Small intestine (tissue), 7 donors: ENCODE measurements around the gene AP3D1. TPM values are rescaled to one million over a fixed set of nuclear protein-coding genes. Genes with fewer than 3 reads are reported as not detected.

Experiments
- DNase-seq, 2 donors: peaks; one replicate each; pipeline versions ENCODE4 v3.0.0 to v3.0.0-alpha.2; 2013
- FAIRE-seq: peaks from 2 replicates; lab custom pipeline; 2012; peaks lifted over from hg19 to GRCh38; lab: Jason Lieb, UNC
- H3K27ac ChIP-seq, 3 donors: one replicate each; pipeline ENCODE4 v1.5.1; 2013; ENCODE audit warnings: low read length in 2 of 3, mild to moderate bottlenecking in 2 of 3, control low read depth in 1 of 3, inconsistent platforms in 1 of 3, low read depth in 1 of 3, moderate library complexity in 1 of 3
- H3K27me3 ChIP-seq, 3 donors: one replicate each; pipeline ENCODE4 v1.6.1; 2013; ENCODE audit warnings: low read length in 3 of 3, inconsistent platforms in 1 of 3; ENCODE audit not compliant: control insufficient read depth in 3 of 3, insufficient read depth in 3 of 3
- H3K36me3 ChIP-seq, 3 donors: one replicate each; pipeline ENCODE4 v1.6.1; 2013; ENCODE audit warnings: low read length in 3 of 3, inconsistent platforms in 1 of 3, low read depth in 1 of 3, mild to moderate bottlenecking in 1 of 3, moderate library complexity in 1 of 3; ENCODE audit not compliant: control insufficient read depth in 3 of 3, insufficient read depth in 2 of 3
- H3K4me1 ChIP-seq, 3 donors: one replicate each; pipeline ENCODE4 v1.6.1; 2013; ENCODE audit warnings: low read length in 2 of 3, inconsistent platforms in 1 of 3, low read depth in 1 of 3, mild to moderate bottlenecking in 1 of 3, moderate library complexity in 1 of 3; ENCODE audit not compliant: control insufficient read depth in 3 of 3, insufficient read depth in 2 of 3
- H3K4me3 ChIP-seq, 3 donors: one replicate each; pipeline ENCODE4 v1.5.1; 2013; ENCODE audit warnings: low read length in 3 of 3, control low read depth in 1 of 3, inconsistent platforms in 1 of 3, low read depth in 1 of 3, mild to moderate bottlenecking in 1 of 3, moderate library complexity in 1 of 3
- H3K9me3 ChIP-seq, 2 donors: one replicate each; pipeline ENCODE4 v1.6.1; 2013; ENCODE audit warnings: low read depth in 1 of 2, low read length in 1 of 2; ENCODE audit not compliant: control insufficient read depth in 2 of 2, insufficient read depth in 1 of 2
- WGBS, 3 donors: extraction: QIAGEN DNeasy Blood & Tissue Kit; methylation state at CpG; one replicate each; pipeline ENCODE4 v1.1.7; 2013; 5-methylcytosine and 5-hydroxymethylcytosine counted together
- polyA plus RNA-seq, 4 donors: library from polyadenylated mRNA; stranded (reverse) in 3 of 4; unstranded in 1 of 4; fragments of 200-250 nt in 3 of 4; fragments of 120-200 nt in 1 of 4; gene quantifications; one replicate each; pipeline versions ENCODE4 v1.2.1 to v1.2.3, GENCODE V29; 2013
- donor health status: healthy with polysubstance abuse.
- donor health status: control.
- donor health status: control.
- donor health status: Bipolar disorder and iron deficiency.
- donor health status: healthy.

AP3D1 gene
- polyA plus RNA-seq, 4 donors: 68.1 to 106 (median 89.9) TPM

DNA sequence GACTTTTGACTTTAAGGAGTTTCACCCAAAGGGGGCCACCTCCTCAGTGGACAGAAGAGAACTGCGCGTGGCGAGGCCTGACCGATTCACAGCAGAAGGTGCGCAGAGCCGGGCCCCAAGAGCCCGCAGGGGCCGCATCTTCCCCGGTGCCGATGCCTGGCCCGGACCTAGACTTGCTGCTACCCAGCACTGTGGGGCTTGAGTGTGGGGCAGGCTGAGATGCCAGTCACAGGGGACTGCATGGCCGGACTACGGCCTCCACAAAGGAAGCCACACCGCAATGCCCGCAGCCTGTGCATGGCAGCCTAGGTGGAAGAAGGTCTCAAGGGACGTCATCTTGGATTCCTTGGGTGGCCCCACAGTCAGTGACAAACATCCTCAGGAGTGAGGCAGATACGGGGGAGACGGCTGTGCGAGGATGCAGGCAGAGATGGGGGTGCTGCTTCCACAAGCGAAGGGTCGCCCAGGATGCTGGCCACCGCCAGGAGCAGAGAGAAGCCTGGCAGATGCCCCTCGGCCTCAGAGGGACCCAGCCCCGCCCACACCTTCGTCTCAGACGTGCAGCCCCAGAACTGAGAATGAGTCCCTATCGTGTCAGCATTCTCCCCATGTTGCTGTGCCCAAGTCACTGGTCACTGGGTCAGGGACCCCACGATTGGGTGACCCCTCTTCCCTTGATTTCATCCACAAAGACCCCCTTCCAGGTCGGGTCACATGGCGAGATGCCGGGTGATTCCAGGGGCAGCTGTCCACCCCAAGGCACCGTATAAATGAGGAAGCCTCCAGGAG, 72.1 kb downstream of the AP3D1 start:
- no peak for FAIRE-seq
- Histone ChIP-seq H3K27ac (no peak overlapping the region), H3K9me3 (no peaks in the 10 kb centered on the region), H3K4me1 (no peaks in the 10 kb centered on the region), H3K27me3 (no peaks in the 10 kb centered on the region), H3K4me3 (no peak overlapping the region), H3K36me3 (peaks cover 15 to 94% (median 18%) of the 10 kb centered on the region in 3 donors)
- WGBS, 3 donors: 91 to 94% (median 94%) methylated on average over 32 of the region's 32 CpGs
- DNase-seq: no peak

DNA sequence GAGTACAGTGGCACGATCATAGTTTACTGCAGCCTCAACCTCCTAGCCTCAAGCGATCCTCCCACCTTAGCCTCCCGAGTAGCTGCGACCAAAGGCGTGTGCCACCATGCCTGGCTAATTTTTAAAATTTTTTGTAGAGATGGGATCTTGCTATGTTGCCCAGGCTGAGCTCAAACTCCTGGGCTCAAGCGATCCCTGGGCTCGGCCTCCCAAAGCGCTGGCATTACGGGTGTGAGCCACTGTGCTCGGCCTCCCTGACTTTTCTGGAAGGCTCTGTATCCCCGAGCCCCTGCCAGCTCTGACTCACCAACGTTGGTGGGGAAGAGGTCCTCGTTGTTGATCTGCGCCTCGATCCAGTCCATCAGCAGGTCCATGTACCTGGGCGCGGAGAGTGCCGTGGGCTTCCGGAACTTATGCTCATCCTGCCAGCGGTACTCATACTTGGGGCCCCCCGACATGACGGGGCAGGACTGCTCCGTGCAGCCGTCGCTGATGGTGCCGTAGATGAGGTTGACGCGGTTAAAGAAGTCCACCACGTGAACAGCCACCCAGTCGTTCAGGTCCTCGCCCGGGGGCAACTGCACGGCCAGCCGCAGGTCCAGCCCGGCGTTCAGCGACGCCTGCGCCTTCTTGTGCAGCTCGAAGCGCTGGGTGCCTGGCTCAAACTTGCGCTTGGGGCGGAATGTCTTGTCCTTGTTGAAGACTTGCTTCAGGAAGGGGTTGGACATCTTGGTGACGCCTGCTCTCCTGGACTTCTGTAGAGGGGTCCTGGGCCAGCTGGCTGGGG, 73.3 kb downstream of the AP3D1 start:
- Histone ChIP-seq H3K27ac (no peak overlapping the region), H3K4me1 (no peaks in the 10 kb centered on the region), H3K9me3 (no peaks in the 10 kb centered on the region), H3K4me3 (no peak overlapping the region), H3K27me3 (no peaks in the 10 kb centered on the region), H3K36me3 (peaks cover 15 to 93% (median 22%) of the 10 kb centered on the region in 3 donors)
- WGBS, 3 donors: 96 to 98% (median 96%) methylated on average over 44 of the region's 44 CpGs
- no peak for FAIRE-seq
- DNase-seq: no peak

DNA sequence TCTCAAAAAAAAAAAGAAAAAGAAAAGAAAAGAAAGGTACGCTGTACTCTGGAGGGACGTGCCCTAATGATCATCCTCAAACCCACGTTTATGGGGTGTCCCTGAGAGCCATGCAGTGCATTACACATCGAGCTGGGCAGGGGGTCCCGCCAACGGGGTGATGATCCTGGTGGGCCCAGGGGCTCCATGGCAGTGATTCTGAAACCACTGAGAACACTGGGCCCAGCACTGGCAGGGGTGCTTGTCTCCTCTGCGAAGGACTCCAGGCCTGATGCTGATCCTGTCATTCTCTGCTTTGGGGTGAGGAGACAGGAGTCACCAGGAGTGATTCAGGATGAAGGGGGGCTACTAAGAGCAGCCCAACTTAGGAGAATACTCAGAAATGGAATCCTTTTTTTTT, 74.0 kb downstream of the AP3D1 start:
- no peak for DNase-seq
- H3K27ac ChIP-seq: no peak overlapping the region
- no peaks in the 10 kb centered on the region for H3K4me1 ChIP-seq
- no peak overlapping the region for H3K4me3 ChIP-seq
- peaks cover 17 to 93% (median 27%) of the 10 kb centered on the region in 3 donors for H3K36me3 ChIP-seq
- H3K9me3 ChIP-seq: no peaks in the 10 kb centered on the region
- WGBS, 3 donors: 91 to 94% (median 94%) methylated on average over 7 of the region's 7 CpGs
- no peaks in the 10 kb centered on the region for H3K27me3 ChIP-seq
- FAIRE-seq: no peak

DNA sequence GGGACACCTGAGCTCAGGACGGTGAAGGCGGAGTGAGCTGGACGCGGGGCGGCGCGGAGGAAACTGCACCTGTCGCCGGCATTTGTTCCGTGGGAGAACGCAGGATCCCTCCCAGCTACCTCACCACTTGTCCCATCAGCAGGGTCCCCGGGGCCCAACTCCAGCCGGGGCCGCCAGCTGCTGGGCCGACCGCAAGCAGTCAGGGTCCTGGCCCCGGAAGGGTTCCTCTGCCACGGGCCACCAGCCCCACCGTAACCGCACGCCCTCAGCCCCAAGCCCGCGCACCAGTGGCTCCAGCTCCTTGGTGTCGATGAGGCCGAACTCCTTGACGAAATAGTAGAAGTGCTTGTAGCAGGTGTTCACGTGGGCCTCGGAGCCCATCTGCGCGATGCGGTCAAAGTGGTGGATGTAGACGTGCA, 74.8 kb downstream of the AP3D1 start:
- DNase-seq (no peak), FAIRE-seq (no peak)
- Histone ChIP-seq H3K27me3 (no peaks in the 10 kb centered on the region), H3K4me3 (no peak overlapping the region), H3K4me1 (no peaks in the 10 kb centered on the region), H3K36me3 (peaks cover 17 to 92% (median 28%) of the 10 kb centered on the region in 3 donors), H3K27ac (no peak overlapping the region), H3K9me3 (no peaks in the 10 kb centered on the region)
- WGBS, 3 donors: 97 to 98% (median 97%) methylated on average over 32 of the region's 32 CpGs

DNA sequence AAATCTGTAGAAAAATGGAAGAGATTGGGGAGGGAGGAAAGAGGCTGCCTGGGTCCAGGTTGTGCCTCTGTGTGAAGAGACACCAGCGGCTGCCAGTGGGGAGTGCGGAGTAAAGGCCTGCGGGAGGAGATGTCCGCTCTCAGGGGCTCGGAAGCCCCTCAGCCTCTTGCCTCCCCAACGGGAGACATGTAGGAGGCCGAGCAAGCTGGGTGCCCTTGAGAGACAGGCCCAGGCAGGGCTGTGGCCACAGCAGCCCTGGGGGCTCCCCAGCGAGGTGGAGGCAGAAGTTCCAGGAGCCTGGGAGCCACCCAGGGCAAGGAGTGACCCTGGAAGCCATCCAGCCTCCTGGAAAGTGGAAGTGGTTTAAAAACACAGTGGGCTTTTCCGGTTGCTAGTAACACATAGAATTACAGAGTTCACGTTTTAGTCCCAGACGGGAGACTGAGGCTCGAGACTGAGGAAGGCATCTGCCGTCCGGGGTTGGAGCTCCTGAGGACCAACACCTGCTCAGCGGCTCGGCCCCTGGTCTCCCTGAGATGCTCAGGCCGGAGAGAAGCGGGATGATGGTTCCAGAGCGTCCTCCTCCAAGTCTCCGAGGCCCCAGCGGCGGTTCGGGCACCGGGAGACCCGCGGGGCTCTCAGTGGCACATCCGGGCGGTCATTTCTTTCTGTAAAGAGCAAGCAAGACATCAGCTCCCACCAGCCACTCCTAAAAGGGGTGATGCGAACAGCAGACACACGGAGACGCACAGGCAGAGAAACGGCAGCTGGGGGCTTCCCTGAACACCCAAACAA, 78.4 kb downstream of the AP3D1 start:
- no peak overlapping the region for H3K27ac ChIP-seq
- no peak overlapping the region for H3K4me3 ChIP-seq
- H3K27me3 ChIP-seq: no peaks in the 10 kb centered on the region
- peaks cover 14 to 78% (median 26%) of the 10 kb centered on the region in 3 donors for H3K36me3 ChIP-seq
- DNase-seq: no peak
- H3K4me1 ChIP-seq: peaks cover 0 to 4% (median 0%) of the 10 kb centered on the region in 3 donors
- H3K9me3 ChIP-seq: no peaks in the 10 kb centered on the region
- no peak for FAIRE-seq
- WGBS, 3 donors: 91 to 92% (median 91%) methylated on average over 30 to 32 of the region's 32 CpGs

DNA sequence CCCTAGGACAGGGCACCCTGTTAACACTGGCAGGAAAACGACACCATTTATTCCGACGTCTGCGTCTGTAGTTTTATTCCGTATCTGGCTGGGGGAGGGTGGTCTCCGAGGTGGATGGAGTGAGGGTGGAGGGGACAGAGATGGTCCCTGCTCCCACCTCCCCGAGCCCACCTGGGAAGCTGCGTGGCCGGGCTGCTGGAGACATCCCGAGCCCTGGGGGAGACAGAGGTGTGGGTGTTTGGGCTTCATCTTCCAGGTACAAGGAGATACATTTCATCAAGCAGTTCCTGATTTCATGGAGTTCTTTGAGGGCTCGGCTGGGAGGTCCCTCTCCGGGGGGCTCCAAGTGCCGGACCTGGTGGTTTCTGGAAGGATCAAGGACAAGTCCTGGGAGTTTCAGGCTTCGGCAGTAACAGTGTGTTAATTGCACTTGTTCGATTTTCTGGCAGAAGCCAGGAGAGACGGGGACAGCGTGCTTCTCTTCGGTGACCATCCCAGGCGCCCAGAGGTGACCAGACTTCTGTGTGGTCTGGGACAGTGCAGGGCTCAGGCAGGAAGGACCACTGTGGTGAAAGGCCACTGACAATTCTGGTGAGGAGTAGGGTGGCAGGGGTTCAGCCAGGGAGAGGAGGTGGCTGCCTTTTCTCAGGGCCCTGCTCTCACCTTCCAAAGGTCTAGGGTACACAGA, 80.2 kb downstream of the AP3D1 start:
- peaks cover 4 to 60% (median 18%) of the 10 kb centered on the region in 3 donors for H3K36me3 ChIP-seq
- H3K4me3 ChIP-seq: no peak overlapping the region
- H3K4me1 ChIP-seq: peaks cover 0 to 17% (median 0%) of the 10 kb centered on the region in 3 donors
- FAIRE-seq: no peak
- whole genome bisulfite sequencing, 3 donors: 88 to 89% (median 89%) methylated on average over 19 of the region's 19 CpGs
- no peak for DNase-seq
- no peak overlapping the region for H3K27ac ChIP-seq
- no peaks in the 10 kb centered on the region for H3K27me3 ChIP-seq
- no peaks in the 10 kb centered on the region for H3K9me3 ChIP-seq

DNA sequence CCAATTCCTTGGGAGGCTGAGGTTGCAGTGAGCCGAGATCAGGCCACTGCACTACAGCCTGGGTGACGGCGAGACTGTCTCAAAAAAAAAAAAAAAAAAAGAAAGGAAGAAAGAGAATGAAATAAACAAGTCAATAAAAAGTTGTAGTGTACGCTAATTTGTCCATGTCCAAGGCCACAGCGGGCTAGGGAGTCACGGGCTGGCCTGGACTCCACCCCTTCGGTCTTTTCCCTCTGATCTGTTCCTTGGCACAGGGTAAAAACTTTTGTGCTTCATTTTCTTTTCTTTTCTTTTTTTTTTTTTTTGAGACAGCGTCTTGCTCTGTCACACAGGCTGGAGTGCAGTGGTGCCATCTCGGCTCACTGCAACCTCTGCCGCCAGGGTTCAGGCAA, 80.9 kb downstream of the AP3D1 start:
- FAIRE-seq (no peak), DNase-seq (peak in 1 of 2 donors; percentile 68)
- Histone ChIP-seq H3K27me3 (no peaks in the 10 kb centered on the region), H3K4me1 (peaks cover 0 to 23% (median 0%) of the 10 kb centered on the region in 3 donors), H3K27ac (no peak overlapping the region), H3K4me3 (no peak overlapping the region), H3K36me3 (peaks cover 4 to 53% (median 15%) of the 10 kb centered on the region in 3 donors), H3K9me3 (no peaks in the 10 kb centered on the region)
- WGBS, 3 donors: 37 to 81% (median 65%) methylated on average over 9 to 10 of the region's 10 CpGs
